IPS DF 6.9 (cell line): ENCODE results near the gene ATF7IP.
"Not testable (repeated sequence)": the region's sequence is repeated elsewhere in the genome, so short reads cannot be mapped to it uniquely, and the experiment has no call there.

Experiments
- DNase-seq: peaks from one replicate; pipeline ENCODE4 v3.0.0-alpha.2; 2013; ENCODE audit warnings: low read depth, low spot score
- H3K27ac ChIP-seq: one replicate; pipeline ENCODE4 v1.5.1; 2013; ENCODE audit warnings: low read length, control low read depth
- H3K27me3 ChIP-seq: 2 replicates; pipeline ENCODE4 v1.6.1; 2013; ENCODE audit warnings: mild to moderate bottlenecking, low read length; ENCODE audit not compliant: control insufficient read depth, insufficient read depth
- H3K36me3 ChIP-seq: 2 replicates; pipeline ENCODE4 v1.6.1; 2013; ENCODE audit warnings: low read length; ENCODE audit not compliant: control insufficient read depth, insufficient read depth
- H3K4me1 ChIP-seq: 2 replicates; pipeline ENCODE4 v1.6.1; 2013; ENCODE audit warnings: low read length; ENCODE audit not compliant: control insufficient read depth, insufficient read depth
- H3K4me3 ChIP-seq: 2 replicates; pipeline ENCODE4 v1.5.1; 2013; ENCODE audit warnings: mild to moderate bottlenecking, low read length
- H3K9me3 ChIP-seq: 2 replicates; pipeline ENCODE4 v1.6.1; 2013; ENCODE audit warnings: low read length, inconsistent platforms; ENCODE audit not compliant: control insufficient read depth, insufficient read depth
- WGBS: extraction: QIAGEN DNeasy Blood & Tissue Kit; methylation state at CpG from one replicate; pipeline ENCODE4 v1.1.7; 2013; ENCODE audit warnings: mixed read lengths, missing lambda C conversion rate; ENCODE audit not compliant: insufficient read length, insufficient coverage; 5-methylcytosine and 5-hydroxymethylcytosine counted together

ATF7IP gene

DNA sequence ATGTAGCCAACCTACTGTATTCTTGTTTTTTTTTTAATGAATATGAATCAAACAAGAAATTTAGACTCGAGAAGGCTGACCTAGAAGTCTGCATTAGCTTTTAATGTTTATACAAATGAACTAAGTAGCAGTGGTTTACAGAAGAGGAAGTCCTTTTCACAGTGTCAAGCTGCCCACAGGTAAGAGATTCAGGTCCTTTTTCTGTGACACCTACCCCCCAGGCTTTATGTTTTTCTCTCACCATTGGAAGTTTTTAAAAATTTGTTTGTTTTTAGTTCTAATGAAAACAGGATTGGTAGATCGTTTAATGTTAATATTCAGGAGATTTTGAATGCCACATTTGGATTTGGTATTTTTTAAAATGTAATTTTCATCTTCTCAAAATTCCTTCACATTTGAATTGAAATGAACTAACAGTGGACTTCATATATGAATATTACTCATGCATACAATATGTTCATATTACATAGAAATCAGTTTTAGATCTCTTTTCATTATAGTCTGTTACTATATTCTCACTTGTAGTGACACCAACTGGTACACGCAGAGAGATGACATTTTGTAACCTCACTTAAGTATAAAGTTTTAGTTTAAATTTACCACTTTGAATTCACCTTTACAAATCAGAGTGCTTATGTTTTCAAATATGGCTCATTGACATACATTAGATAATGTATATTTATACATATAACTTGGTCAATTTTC lies 29.7 kb downstream of the ATF7IP start:
- WGBS = 100% methylated on average over 1 of the region's 3 CpGs
- no peaks in the 10 kb centered on the region for H3K27me3 ChIP-seq
- no peaks in the 10 kb centered on the region for H3K36me3 ChIP-seq
- DNase-seq = no peak
- no peak overlapping the region for H3K27ac ChIP-seq
- no peak overlapping the region for H3K4me3 ChIP-seq
- no peaks in the 10 kb centered on the region for H3K9me3 ChIP-seq
- peaks cover 4% of the 10 kb centered on the region; the same call in 1 of the 2 replicates for H3K4me1 ChIP-seq

DNA sequence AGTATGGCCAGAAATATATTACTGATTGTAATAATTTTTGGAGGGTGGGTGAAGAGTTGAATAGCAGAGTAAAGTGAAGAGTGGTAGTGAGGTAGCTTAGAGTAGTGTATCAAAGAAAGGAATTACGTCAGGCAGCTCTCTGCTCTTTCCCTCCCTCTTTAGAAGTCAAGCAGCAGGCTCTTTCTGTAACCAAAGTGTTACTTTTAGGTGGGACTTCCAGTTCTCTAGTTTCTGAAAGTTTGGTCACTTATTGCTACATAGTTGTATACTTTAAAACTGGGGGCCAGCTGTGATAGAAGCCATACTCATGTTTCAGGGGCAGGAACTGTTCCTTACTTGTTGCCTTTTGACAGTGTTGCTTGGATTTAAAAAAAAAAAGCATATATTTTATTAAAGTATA lies 30.6 kb downstream of the ATF7IP start:
- Histone ChIP-seq H3K4me3 (no peak overlapping the region), H3K36me3 (no peaks in the 10 kb centered on the region), H3K4me1 (peaks cover 4% of the 10 kb centered on the region; the same call in 1 of the 2 replicates), H3K27ac (no peak overlapping the region), H3K27me3 (no peaks in the 10 kb centered on the region), H3K9me3 (no peaks in the 10 kb centered on the region)
- DNase-seq = no peak
- WGBS = no CpG with 5 or more reads among the region's 1 CpG

DNA sequence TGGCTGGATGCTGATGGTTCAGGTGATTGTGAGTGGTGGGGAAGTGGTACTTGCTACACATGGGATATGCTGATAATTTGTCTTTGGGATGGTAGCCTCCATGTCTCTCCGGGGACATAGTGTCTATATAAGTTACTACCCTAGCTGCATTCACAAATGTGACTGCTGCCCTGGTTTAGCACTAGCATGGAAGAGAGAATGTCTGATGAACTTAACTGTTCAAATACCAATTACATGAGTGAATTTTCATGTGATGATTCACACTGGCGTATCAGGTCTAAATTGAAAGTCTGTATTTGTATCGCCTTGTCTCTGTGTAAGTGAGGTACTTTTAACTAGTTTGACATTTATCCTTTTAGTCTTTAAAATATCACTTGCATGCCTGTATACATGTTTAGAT lies 34.4 kb downstream of the ATF7IP start:
- no CpG with 5 or more reads among the region's 3 CpGs for WGBS
- no peak for DNase-seq
- Histone ChIP-seq H3K27ac (no peak overlapping the region), H3K4me1 (peaks cover 2% of the 10 kb centered on the region), H3K27me3 (no peaks in the 10 kb centered on the region), H3K36me3 (no peaks in the 10 kb centered on the region), H3K4me3 (no peak overlapping the region), H3K9me3 (no peaks in the 10 kb centered on the region)

DNA sequence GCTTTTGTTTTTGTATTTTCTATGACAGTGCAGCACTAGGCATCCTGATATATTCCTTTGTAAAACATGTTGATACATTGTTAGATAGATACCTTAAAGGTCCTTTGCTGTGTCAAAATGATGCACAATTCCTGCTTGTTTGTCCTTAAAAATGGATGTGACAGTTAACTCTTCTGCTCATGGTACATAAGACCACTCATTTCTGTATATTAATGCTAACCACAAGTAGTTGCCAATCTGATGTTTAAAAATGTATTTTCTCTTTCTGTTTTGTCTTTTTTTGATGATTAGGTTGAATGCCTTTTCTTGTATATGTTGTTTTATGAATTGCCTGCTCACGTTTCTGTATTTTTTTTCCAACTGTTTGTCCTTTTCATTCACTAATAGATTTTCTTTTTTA lies 35.1 kb downstream of the ATF7IP start:
- WGBS = no CpG with 5 or more reads among the region's 1 CpG
- H3K4me1 ChIP-seq = peaks cover 2% of the 10 kb centered on the region
- no peak overlapping the region for H3K27ac ChIP-seq
- no peaks in the 10 kb centered on the region for H3K36me3 ChIP-seq
- no peaks in the 10 kb centered on the region for H3K9me3 ChIP-seq
- no peak for DNase-seq
- no peaks in the 10 kb centered on the region for H3K27me3 ChIP-seq
- H3K4me3 ChIP-seq = no peak overlapping the region

DNA sequence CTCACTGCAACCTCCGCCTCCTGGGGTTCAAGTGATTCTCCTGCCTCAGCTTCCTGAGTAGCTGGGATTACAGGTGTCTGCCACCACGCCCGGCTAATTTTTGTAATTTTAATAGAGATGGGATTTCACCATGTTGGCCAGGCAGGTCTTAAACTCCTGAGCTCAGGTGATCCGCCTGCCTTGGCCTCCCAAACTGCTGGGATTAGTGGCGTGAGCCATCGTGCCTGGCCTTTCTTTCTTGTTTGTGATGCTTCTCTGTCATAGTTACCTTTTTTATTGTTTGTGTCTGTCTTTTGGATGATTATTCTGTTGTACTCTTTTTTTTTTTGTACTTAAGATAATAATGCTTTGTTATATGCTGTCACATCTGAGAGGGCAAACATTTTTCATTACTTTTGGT lies 35.8 kb downstream of the ATF7IP start:
- H3K9me3 ChIP-seq = not testable (repeated sequence)

DNA sequence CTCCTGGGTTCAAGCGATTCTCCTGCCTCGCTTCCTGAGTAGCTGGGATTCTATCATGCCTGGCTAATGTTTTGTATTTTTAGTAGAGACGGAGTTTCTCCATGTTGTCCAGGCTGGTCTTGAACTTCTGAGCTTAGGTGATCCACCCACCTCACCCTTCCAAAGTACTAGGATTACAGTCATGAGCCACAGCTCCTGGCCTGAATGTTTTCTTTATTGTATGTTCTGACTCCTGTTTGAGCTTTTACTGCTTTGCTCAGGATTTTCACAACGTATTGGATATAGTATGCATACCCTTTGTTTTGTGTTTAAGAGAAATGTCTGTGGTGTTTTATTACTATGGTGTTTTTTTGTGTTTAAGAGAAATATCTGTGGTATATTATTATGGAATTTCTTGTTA lies 37.2 kb downstream of the ATF7IP start:
- H3K27me3 ChIP-seq = no peaks in the 10 kb centered on the region
- WGBS = no CpG with 5 or more reads among the region's 4 CpGs
- no peaks in the 10 kb centered on the region for H3K9me3 ChIP-seq
- no peak for DNase-seq
- no peaks in the 10 kb centered on the region for H3K36me3 ChIP-seq
- peaks cover 2% of the 10 kb centered on the region for H3K4me1 ChIP-seq
- no peak overlapping the region for H3K4me3 ChIP-seq
- no peak overlapping the region for H3K27ac ChIP-seq

More for the DNA sequence above, 35.8 kb downstream of the ATF7IP start:
- no CpG with 5 or more reads among the region's 6 CpGs for WGBS
- H3K36me3 ChIP-seq, H3K27me3 ChIP-seq, H3K4me1 ChIP-seq, DNase-seq, H3K4me3 ChIP-seq, H3K27ac ChIP-seq: not testable (repeated sequence)

DNA sequence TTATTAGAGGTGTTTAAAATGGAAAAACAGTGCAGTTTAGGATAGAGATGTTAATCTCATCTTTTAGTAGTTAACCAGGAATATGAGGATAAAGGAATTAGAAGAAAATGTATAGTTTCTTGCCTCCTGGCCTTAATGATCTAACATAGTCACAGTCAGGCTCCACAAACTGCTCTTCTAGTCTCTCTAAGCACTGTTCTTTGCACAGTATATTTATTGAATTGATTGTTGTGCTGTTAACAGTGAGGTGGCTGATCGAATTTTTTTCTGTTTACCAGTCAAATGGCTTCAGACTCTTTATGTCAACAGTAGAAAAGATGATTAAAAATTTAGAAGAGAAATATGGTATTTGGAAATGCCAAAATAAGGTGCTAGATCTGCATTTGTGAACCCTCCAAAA lies 37.8 kb downstream of the ATF7IP start:
- Histone ChIP-seq H3K27me3 (no peaks in the 10 kb centered on the region), H3K4me3 (no peak overlapping the region), H3K36me3 (no peaks in the 10 kb centered on the region), H3K27ac (no peak overlapping the region), H3K4me1 (peaks cover 2% of the 10 kb centered on the region), H3K9me3 (no peaks in the 10 kb centered on the region)
- WGBS = no CpG with 5 or more reads among the region's 1 CpG
- DNase-seq = no peak

DNA sequence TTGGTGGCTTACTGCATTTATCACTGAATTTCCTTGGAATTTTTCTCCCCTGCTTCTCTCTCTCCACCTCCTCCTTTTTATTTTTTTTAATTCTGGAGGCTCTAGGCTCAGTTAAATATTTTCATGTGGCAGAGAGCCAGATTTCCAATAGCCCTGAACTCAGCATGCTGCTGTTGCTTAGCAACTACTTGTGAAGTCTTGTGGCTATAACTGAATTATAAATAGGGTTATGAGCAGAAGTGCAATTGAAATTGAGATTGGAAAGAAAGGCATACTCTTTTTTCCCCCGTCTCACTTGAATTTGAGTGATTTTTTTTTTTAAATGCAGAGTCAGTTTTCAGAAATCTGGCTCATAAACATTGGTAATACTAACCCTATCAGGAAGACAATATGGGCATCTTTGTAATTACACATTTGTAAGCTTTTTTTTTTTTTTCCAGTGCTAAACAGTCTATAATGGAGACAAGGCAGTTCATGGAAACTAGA lies 38.3 kb downstream of the ATF7IP start:
- Histone ChIP-seq H3K36me3 (no peaks in the 10 kb centered on the region), H3K27ac (no peak overlapping the region), H3K27me3 (no peaks in the 10 kb centered on the region), H3K4me1 (peaks cover 2% of the 10 kb centered on the region), H3K4me3 (no peak overlapping the region), H3K9me3 (no peaks in the 10 kb centered on the region)
- DNase-seq = no peak
- no CpG with 5 or more reads among the region's 1 CpG for WGBS

DNA sequence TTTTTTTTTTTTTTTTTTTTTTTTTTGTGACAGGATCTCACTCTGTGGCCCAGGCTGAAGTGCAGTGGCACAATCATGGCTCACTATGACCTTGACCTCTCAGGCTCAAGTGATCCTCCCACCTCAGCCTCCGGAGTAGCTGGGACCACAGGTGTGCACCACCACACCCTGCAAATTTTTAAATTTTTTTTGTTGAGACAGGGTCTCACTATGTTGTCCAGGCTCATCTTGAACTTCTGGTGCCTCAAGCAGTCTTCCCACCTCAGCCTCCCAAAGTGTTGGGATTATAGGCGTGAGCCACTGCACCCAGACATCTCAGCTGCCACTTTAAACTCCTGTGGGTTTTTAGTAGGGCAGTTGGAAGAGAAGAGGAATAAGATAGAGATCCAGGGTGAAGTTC lies 39.9 kb downstream of the ATF7IP start:
- DNase-seq, H3K4me1 ChIP-seq, H3K27ac ChIP-seq, H3K27me3 ChIP-seq, H3K4me3 ChIP-seq, H3K9me3 ChIP-seq, H3K36me3 ChIP-seq: not testable (repeated sequence)
- WGBS = no CpG with 5 or more reads among the region's 2 CpGs

DNA sequence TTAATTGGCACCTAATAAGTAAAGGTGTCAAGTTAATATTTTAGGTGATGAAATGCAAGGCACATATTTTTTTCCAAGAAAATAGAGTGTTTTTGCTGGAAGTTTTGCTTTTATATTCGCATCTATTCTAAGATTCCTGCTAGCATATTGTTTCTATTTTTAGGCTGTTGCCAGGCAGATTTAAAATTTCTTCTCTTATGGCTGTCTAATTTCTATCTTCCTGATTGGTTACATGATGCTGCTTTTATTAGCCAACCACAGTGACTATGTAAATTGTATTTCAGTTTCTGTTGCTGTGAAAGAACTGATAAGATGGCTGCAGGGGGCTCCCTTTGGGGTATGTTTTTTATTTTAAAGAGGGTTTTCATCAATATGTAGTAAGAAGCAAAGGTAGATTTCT lies 42.7 kb downstream of the ATF7IP start:
- WGBS = no CpG with 5 or more reads among the region's 1 CpG
- no peak for DNase-seq
- Histone ChIP-seq H3K27me3 (no peaks in the 10 kb centered on the region), H3K9me3 (no peaks in the 10 kb centered on the region), H3K4me1 (no peaks in the 10 kb centered on the region), H3K4me3 (no peak overlapping the region), H3K27ac (no peak overlapping the region), H3K36me3 (no peaks in the 10 kb centered on the region)

DNA sequence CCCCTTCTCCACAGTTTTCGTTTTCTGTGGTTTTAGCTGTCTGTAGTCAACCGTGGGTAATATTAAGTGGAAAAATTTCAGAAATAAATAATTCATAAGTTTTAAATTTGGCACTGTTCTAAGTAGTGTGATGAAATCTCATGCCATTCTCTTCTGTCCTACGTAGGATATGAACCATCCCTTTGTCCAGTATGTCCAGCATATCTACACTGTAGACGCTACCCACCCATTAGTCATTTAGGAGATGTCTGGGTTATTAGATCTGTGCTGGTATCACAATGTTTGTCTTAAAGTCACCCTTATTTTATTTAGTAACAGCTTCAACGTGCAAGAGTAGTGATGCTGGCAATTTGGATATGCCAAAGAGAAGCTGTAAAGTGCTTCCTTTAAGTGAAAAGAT lies 44.7 kb downstream of the ATF7IP start:
- DNase-seq = no peak
- H3K4me1 ChIP-seq = peaks cover 1% of the 10 kb centered on the region; the same call in 1 of the 2 replicates
- no peak overlapping the region for H3K4me3 ChIP-seq
- H3K36me3 ChIP-seq = no peaks in the 10 kb centered on the region
- no CpG with 5 or more reads among the region's 5 CpGs for WGBS
- H3K27ac ChIP-seq = no peak overlapping the region
- no peaks in the 10 kb centered on the region for H3K27me3 ChIP-seq
- no peaks in the 10 kb centered on the region for H3K9me3 ChIP-seq
